NT2/D1 (cell line): Measurements from ENCODE around the gene LZTS3.

ENCODE experiments used
- SUZ12 ChIP-seq: IDR thresholded peaks from 2 replicates; pipeline ENCODE4 v1.6.1; 2011; ENCODE audit not compliant: insufficient read length, insufficient read depth; ENCODE audit errors: extremely low read depth
- YY1 ChIP-seq: IDR thresholded peaks from 2 replicates; pipeline ENCODE4 v1.6.1; 2011; ENCODE audit not compliant: insufficient read length, insufficient read depth

DNA sequence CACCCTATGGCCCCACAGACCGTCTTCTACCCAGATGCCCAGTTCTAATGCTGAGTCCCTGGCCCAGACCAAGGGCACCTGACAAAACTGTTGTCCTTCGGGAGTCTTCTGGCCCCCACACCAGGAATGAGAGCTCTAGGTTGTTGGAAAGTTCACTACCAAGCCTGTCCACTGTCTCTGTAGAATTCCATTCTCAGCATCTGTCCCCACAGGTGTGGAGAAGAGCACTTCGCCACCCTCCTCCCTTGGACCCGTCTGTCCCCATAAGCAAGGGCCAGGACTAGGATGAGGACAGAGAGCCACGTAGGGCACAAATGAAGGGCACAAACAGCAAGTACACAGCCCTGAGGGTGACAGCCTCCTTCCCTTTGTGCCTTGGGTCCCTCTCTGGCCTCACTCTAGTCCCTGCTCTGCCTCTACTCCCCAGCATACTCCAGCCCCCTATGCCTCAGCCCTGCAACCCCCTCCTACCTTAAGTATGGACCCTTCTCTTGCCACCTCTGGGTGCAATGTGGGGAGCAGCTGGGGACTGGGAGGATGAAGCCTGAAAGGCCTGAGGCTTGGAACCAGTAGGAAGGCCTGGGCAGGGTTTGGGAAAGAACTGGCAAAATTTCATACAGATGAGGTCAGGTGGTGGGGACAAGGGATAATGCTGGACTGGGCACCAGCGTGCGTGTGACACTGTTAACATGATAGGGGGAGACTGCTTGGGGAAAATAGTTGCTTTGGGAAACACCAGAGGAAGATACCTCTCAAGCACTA is 4.3 kb downstream of the LZTS3 start:
- TF ChIP-seq YY1 (no peak), SUZ12 (no peak)
